NB4 (cell line): ENCODE measurements around the gene SMPDL3B.

Experiments
- POLR2A ChIP-seq: IDR thresholded peaks from 2 replicates; pipeline ENCODE4 v1.6.1; 2011; ENCODE audit warnings: mild to moderate bottlenecking; ENCODE audit not compliant: insufficient read length; ENCODE audit errors: extremely low read depth
- TF ChIP-seq, protein P1 (sequence below): IDR thresholded peaks from one replicate; pipeline ENCODE4 v1.5.1; 2012; ENCODE audit warnings: low read depth, low read length
- TF ChIP-seq, protein P2 (sequence below): IDR thresholded peaks from 2 replicates; pipeline ENCODE4 v1.6.1; 2011; ENCODE audit warnings: low read depth, low read length

DNA sequence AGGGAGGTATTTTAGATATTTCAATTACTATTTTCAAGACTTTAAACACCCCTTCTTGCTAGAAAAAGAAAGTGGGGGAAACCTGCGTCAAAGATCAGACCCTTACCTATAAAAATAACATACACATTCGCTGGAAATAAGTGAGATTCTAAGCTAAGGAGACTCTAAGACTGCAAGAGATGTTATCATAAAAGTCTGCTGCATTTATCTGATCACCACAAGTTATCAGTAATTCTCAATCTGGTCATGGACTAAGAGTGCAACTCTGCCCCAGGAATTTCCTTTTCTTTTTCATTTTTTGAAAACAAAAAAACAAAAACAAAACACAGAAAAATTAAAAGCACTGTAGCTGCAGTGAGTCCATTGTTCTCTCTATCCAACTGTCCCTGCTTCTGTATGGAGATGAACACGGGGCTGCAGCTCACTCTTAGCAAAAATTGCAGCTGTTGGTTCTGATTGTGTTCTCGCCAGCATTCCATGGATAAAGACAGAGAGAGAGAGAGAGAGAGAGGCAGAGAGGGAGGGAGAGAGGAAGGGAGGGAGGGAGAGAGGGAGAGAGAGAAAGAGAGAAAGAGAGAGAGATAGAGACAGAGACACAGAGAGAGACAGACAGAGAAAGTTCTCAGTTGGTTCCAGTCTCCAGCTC lies 39.1 kb downstream of the SMPDL3B start:
- TF ChIP-seq, protein P1, sequence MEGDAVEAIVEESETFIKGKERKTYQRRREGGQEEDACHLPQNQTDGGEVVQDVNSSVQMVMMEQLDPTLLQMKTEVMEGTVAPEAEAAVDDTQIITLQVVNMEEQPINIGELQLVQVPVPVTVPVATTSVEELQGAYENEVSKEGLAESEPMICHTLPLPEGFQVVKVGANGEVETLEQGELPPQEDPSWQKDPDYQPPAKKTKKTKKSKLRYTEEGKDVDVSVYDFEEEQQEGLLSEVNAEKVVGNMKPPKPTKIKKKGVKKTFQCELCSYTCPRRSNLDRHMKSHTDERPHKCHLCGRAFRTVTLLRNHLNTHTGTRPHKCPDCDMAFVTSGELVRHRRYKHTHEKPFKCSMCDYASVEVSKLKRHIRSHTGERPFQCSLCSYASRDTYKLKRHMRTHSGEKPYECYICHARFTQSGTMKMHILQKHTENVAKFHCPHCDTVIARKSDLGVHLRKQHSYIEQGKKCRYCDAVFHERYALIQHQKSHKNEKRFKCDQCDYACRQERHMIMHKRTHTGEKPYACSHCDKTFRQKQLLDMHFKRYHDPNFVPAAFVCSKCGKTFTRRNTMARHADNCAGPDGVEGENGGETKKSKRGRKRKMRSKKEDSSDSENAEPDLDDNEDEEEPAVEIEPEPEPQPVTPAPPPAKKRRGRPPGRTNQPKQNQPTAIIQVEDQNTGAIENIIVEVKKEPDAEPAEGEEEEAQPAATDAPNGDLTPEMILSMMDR, result no peak
- TF ChIP-seq, protein P2, sequence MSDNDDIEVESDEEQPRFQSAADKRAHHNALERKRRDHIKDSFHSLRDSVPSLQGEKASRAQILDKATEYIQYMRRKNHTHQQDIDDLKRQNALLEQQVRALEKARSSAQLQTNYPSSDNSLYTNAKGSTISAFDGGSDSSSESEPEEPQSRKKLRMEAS, result no peak
- TF ChIP-seq POLR2A, result no peak
